HG03025 (cell line): ENCODE measurements around the gene NIFK.

Source experiments
- ATAC-seq: cut with Tn5 transposase; IDR thresholded peaks from one replicate; pipeline ENCODE4 v1.9.1; 2021; ENCODE audit warnings: mild to moderate bottlenecking, moderate library complexity; ENCODE audit not compliant: unreplicated experiment, low FRiP score

Gene NIFK

DNA sequence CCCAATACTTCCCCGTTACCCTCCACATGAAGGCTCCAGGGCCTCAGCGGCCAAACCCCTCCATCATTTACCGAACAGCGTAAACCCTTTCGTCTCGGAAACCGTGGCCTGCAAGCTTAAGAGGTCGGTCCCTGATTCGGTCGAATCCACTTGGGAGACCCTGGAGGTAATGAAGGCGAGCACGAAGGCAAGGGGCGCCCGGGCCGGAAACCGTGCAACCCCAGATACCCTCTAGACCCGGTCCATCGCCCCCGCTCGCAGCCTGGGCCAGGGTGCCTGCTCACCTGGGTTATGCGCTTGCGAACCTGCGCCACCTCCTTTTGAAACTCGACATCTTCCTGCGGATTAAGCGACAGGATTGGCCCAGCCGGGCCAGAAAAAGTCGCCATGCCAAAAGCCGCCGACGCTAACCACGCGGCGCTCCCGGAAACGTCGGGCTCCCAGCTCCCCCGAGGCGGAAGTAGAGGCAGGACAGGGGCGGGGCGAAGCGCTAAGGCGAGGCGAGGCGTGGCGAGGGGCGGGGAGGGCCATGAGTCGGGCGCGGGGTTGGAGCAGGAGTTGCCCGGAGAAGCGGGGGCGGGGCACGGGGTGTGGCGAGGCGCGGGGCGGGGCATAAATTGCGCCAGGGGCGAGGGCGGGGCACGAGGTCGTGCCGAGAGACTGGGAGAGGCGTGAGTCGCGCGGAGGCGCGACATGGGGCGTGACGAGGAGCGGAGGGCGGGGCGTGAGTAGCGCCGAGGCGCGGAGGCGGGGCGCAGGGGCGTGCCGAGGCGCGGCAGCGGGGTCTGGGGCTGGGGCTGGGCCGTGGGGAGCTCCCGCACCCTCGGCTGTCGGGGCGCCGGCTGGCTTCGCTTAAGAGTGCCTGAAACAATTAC, at the start of gene NIFK:
TSS of gene NIFK (minus strand) at position 414 of the 875 bp plus-strand sequence. CDS start at position 389, 25 bp downstream.
- ATAC-seq, result peak; percentile 89

DNA sequence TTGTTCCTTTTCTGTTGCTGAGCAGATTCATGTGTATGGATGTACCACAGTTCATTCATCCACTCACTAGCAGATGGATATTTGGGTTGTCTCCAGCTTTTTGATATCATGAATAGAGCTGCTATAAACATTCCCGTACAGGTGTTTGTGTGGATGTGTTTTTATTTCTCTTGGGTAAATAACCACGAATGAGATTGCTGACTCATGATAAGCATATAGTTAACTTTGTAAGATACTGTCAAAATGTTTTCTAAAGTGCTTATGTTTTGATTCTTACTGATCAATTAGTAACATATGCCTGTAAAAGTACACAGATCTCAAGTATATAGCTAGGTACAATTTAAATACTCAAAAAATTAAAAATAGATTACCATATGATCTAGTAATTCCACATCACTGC, 46.5 kb upstream of the NIFK start:
- ATAC-seq, result no peak

DNA sequence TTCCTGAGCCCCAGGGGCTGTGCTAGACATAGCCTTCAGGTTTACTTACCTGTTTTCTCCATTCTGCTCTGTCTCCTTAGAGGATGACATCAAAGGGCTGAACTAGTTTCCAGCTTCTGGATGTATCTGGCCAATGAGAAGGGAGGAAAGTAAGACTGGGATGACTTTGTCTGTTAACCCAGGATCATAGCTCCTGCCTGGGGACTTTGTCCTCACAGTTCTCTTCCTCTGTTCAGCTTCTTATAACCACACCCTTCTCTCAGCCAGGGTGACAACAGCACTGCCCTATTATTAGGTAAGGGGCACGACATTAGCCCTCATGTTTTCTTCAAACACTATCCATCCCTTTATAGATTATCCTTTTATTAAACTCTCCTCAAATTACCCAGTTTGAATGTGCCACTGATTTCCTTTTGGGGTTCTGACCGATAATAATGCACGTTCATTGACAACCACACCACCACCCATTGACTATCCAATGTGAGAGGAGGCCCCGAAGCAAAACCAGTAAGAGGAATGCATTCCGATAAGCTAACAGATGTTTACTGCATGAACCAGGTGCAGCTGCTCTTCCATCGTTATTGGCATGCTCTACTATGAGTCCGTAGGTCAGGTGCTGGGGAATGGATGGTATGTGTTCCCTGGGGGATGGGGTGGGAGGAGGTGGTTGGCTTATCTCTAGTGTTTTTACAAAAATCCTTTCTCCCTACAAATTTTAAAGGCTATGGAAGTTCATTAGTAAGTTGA, 42.2 kb upstream of the NIFK start:
- no peak for ATAC-seq

DNA sequence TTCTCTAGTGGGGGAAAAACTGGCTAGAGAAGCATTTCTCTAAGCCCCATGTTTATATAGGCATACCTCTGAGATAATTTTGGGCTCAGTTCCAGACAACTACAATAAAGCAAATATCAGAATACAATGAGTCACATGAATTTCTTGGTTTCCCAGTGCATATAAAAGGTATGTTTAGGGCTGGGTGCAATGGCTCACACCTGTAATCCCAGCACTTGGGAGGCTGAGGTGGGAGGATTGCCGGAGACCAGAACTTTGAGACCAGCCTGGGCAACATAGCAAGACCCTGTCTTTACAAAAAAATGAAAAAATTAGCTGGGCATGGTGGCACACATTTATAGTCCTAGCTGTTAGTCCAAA, 41.0 kb upstream of the NIFK start:
- ATAC-seq, result no peak

DNA sequence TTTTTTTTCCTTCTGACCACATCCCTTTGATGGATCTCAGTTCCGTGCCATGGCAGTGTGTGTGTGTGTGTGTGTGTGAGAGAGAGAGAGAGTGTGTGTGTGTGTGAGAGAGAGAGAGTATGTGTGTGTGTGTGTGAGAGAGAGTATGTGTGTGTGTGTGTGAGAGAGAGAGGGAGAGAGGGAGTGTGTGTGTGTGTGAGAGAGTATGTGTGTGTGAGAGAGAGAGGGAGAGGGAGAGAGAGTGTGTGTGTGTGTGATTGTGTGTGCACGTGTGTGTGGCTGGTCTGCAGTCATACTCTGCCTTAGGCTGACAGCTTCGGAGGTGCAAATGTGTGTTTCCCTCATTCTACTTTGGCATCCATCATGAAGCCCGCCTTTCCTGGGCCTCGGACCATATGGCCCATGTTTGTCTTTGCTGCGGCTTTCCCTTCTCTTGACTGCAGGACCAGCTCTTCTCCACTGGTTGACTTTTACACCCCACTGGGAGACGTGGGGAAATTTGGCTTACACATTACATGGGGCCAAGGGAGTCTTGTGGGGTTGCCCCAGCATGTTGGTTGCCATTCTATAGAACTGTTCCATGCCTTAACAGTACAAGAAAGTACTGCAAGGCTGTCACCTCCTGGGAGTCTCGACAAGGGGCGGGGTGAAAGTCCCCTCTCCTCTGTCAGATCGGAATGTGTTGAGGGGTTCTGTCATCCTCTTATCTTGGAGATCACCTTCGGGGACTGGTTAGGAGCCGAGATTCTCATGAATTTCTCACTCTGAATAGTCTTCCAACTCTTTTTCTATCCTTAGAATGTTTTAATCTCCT, 40.4 kb upstream of the NIFK start:
- no peak for ATAC-seq

DNA sequence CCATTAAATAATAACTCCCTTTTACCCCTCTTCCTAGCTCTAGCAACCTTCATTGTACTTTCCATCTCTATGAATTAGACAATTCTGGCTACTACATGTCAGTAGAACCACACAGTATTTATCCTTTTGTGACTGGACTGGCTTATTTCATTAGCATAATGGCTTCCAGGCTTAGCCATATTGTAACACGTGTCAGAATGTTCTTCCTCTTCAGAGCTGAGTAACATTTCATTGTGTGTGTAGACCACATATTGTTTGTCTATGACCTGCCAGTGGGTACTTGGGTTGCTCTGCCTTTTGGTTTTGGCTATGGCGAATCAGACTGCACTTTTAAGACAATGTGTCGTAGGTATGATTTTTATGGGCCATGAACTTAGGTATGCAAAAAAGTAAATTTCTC, 39.7 kb upstream of the NIFK start:
- ATAC-seq, result no peak

DNA sequence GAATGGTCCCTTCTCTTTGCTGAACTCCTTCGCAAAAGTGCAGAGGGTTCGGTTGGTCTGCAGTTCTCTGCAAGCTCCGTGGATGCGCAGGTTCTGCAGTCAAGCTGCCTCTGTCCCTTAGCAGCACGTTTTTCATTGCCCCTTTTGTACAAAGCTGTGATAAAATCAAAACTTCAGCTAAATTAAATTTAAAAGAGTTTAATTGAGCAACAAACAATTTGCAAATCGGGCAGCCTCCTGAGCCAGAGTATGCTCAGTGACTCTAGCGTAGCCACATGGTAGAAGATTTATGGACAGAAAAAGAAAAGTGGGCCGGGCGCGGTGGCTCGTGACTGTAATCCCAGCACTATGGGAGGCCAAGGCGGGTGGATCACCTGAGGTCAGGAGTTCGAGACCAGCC, 37.6 kb upstream of the NIFK start:
- ATAC-seq, result no peak

DNA sequence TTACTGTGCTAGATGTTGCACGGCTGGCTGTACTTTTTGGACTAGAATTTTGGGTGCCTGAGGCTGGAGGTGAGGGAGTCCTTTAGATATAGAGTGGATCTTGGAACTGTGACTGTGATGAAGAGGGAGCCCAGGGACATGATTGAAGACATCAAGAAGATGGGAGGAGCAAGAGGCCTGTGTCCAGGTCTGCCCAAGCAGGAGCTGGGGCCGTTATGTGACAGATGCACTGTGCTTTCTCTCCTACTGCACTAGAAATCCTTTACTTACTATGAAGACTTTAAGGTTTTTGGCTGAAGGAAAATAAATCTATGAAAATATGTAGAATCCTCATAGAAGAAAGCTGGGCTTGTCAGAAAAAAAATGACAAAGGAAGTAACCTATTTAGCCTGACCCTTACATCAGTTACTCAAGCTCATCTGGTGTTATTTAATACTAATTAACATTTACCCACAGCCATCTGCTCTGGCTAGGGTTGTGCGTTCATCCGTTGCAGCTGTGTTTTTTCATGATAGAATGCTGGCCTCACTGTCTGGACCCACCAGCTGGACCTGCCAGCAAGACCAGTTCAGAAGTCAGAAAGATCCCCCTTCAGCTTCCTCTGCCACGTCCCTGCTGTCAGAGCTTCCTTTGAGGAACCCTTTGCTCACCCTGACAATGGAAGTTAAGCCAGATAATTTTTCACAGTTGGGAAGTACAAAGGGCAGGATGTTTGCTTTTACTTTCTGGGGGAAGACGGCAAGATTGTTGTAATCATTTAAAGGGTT, 35.5 kb upstream of the NIFK start:
- no peak for ATAC-seq

DNA sequence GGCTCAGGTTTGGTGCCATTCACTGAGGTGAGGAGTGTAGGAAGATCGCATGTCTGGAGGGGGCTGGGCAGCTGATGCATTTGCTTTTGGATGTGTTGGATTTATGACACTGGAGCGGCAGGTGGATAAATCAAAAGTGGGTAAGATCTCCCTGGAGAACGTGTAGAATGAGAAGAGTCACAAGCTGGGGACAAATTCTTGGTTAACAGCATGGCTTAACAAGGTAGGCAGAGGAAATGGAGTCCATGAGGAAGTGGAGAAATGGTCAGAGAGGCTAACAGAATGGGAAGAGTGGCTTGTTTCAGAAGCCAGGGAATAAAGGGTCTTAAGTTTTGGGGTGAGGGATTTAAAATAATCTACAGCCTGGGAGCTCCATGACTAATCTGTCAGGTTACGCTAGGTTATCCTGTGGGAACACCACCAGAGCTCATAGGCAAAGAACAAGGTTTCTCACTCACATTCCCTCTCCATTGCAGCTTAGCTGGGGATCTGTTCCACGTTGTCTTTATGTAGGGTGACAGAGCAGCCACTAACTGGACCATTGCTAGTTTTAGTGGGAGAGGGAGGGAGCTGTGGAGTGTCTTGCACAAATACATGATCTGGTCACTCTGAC, 31.6 kb upstream of the NIFK start:
- no peak for ATAC-seq

DNA sequence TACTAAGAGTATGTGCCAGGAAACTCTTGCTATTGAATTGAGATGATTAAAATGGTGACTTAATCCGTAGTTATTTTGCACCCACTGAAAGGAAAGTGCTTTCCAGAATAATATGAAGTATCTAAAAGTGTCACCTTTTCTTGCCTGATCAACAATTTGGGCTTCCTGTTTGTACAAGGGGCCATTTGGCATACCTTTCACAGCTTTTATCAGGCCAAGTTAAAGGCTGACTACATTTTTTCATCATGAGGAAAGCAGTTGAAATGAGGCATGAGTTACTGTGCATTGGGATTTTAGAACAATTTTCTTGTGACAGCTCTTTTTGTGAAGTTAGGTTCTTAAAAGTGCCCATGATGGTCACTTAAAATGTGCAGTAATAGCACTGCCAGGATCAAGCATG, 29.9 kb upstream of the NIFK start:
- no peak for ATAC-seq

DNA sequence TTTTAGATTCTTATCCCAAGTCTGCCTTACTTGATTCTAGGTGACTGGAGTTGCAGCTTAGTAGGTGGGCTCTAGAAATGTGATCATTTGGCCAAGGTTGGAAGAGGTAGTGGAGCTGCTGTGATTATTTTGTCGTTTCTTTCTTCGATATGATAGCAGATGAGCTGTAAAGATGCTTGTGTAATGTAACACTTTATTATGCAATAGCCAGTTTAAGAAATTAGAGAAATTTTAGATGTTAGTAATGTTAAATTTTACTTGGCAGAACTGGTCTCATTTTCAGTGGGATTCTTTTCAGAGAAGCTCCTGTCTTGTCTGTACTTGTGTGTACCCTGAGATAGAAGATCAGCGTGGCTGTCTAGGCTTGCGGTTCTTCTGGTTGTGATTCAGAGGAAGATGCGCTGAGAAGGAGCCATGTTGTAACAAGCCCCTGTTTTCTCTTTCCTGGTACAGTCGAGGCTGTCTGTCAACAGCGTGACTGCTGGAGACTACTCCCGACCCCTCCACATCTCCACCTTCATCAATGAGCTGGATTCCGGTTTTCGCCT, 28.1 kb upstream of the NIFK start:
- ATAC-seq, result no peak

DNA sequence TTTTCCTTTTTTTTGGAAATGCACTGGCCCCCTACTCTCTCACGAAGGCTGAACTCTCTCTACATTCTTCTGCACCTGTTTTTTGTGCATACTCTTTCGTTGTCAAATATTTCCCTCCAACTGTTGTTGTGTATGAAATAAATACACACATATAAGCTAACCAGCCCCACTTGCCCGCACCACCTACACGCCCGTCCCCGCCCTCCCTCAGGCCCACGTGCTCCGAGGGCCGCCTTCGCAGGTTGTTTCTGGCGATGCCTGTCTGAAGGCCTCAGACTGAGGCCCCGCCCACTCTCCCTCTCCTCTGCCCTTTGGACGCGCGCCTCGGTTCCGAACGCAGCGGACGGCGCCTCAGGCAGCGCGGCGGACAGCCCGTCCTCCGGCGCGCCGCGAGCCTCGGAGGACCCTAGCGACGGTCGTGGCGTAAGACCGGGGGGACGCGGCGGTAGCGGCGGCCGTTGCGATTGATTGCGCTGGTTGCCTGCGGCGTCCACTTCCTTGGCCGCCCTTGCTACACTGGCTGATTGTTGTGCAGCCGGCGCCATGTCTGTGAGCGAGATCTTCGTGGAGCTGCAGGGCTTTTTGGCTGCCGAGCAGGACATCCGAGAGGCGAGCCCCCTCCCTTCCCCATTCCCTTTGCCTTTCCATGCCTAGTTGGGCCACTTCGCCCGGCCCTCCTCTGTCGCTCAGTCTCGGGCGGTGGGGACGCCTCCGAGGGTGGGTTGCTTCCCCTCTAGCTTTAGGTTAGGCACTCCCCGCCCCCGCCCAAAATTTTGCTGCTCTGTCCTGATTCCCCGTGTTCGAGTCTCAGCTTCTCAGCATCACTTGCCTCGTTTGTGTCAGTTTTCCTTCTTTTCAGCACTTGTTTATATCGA, 18.8 kb upstream of the NIFK start, which contains the start of gene TSN:
TSS of gene TSN (plus strand) at position 415 of the 875 bp plus-strand sequence. CDS start at position 544, 129 bp downstream.
- ATAC-seq, result peak; percentile 99

DNA sequence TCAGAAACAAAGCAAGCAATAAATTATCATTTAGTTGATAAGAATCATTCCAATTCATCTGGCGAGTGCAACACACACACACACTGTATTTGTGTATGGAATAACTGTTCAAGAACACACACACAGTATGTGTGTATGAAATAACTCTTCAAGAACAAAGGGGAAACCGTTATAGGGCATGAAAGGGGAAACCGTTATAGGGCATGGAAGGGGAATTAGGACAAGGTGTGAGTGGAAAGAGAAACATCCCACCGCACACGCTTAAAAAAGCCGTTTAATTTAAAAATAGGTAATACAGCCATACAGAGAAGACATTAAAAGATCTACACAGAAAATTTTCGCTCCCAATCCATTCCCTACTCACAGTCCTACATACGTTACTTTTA, 18.2 kb upstream of the NIFK start:
- peak; percentile 3 for ATAC-seq

DNA sequence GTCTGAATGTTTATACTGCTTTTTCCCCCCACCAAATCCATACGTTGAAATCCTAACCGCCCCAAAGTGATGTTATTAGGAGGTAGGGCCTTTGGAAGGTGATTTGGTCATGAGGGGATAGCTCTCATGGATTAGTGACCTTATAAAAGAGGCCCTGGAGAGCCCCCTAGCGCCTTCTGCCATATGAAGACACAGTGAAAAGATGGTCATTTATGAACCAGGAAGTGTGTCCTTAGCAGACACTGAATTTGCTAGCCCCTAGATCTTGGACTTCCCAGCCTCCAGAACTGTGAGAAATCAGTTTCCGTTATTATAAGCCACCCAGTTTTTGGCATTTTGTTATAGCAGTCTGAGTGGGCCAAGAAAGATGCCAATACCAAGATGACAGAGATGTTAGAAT, 11.5 kb upstream of the NIFK start:
- no peak for ATAC-seq

DNA sequence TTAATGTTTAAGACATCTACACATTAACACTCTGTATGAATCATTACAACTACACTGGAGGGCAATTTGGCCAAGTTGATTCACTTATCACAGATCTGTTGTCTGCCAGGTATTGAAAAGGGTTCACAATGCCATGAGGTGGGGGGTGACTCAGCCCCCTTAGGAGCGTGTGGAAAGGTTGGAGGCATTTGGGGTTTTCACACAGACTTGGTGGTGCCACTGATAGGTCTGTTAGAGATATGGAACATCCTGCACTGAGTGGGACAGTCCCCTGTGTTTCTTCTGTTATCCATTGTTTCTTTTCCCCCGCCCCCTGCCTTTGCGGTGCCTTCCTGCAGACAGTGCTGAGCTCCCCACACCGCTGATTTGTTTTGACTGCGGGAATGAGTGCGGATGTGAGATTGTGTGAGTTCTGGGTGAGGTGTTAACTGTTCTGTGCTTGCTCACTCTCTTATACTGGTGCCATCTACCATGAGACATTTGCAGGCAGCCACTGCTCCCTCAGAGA, 9.4 kb upstream of the NIFK start:
- no peak for ATAC-seq

DNA sequence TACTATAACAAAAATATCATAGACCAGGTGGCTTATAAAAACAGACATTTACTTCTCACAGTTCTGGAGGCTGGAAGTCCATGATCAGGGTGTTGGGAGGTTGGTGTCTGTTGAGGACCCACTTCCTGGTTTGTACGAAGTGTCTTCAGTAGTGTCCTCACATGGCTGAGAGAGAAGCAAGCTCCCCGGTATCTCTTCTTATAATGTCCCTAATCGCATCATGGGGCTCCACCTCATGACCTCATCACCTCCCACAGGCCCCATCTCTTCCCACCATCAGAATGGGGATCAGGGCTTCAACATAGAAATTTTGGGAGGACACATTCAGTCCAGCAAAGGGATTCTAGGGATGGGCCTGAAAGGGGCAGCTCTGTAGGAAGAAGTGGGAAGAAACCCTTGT, 4.8 kb upstream of the NIFK start:
- no peak for ATAC-seq

DNA sequence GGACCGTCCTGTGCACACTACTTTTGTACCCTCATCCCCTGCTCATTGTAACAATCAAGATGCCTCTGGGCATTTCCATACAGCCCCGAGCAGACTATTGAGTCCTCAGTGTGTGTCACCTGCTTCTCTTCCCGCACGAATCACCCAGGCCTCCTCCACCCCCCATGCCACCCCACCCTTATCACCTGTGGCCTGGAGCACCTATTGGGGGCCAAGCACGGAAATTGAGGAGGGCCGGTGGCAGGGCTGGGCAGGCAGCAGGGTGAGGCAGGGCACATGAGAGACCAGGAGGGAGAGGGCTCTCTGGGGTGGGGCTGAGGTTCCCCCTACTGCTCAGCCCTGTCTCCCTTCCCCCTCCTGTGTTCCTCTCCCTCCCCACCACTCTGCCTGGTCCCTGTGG, 4.3 kb upstream of the NIFK start:
- no peak for ATAC-seq

DNA sequence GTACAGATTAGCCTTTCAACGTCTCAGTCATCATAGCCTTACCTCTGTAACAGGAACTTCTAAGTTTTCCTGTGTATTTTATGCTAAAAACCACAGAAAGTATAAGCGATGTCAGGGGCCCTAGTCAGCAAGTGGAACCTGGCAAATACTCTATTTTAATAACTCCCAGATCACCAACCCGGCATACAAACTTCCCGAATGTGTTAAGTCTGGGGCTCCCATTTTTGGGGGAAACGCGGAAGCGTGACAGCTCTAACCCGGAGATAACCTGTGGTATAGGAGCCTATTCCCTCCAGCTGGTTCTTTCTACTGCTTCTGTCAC, 574 bp downstream of the NIFK start:
- no peak for ATAC-seq
